ENCODE data around the gene SH3RF1.
"Not testable (repeated sequence)": the region's sequence is repeated elsewhere in the genome, so short reads cannot be mapped to it uniquely, and the experiment has no call there.

SH3RF1 gene

DNA sequence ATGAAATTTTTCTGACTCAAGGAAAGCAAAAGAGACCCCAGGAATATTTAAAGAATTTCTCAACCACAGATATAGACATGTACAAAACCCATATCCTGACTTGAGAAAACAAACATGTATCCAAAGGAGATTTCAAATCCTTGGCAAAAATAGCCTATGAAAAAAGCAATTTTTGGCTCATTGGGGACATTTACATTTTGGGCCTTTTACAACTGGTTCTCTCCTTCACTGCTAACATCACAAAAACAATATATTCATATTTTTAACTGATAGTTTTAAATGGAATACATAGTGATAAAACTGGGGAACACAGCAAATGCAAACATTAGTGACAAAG, 65.0 kb downstream of the SH3RF1 start:
- H3K4me3 ChIP-seq (ENCODE audit: low read depth, low read length) = no peak overlapping the region
- in situ Hi-C loops (cut with HindIII; ENCODE audit: low sequenced_read_pairs) = no loop called here
- no peak for DNase-seq (ENCODE audit: low read depth)
- TF ChIP-seq, protein P1, sequence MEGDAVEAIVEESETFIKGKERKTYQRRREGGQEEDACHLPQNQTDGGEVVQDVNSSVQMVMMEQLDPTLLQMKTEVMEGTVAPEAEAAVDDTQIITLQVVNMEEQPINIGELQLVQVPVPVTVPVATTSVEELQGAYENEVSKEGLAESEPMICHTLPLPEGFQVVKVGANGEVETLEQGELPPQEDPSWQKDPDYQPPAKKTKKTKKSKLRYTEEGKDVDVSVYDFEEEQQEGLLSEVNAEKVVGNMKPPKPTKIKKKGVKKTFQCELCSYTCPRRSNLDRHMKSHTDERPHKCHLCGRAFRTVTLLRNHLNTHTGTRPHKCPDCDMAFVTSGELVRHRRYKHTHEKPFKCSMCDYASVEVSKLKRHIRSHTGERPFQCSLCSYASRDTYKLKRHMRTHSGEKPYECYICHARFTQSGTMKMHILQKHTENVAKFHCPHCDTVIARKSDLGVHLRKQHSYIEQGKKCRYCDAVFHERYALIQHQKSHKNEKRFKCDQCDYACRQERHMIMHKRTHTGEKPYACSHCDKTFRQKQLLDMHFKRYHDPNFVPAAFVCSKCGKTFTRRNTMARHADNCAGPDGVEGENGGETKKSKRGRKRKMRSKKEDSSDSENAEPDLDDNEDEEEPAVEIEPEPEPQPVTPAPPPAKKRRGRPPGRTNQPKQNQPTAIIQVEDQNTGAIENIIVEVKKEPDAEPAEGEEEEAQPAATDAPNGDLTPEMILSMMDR (IDR thresholded peaks at IDR 0.05; ENCODE audit: low read depth, low read length, missing control alignments) = no peak

DNA sequence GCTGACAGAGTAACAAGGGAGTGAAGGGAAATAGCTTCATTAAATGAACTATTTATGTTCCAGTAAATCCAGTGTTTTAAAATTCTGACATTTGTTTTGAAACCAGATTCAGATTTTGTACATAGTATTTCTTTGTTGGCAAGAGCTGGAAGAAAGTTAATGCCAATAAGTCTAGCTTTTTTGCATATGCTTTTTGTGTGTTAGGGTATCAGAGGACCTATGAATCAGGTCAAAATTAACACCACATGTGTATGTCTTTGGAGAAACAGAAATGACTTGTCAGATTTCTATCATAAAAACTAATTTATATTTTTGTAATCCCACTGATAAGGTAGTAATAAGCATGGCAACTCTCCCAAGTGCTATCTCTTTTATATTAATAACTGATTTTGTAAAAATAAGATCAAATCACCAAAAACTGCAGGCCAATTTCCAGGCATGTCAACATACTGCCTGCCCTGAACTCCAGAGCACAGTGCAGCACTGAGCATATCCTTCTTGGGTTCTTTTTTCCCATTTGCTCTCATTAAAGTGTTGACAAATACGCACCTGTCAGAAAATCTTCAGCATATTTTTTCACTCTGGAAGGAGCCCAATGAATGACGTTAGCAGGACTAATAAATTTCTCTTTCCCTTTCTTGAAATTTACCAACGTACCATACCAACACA, 65.5 kb downstream of the SH3RF1 start:
- H3K4me3 ChIP-seq (ENCODE audit: low read depth, low read length) = no peak overlapping the region
- in situ Hi-C loops (cut with HindIII; ENCODE audit: low sequenced_read_pairs) = no loop called here
- TF ChIP-seq, protein P1 (IDR thresholded peaks at IDR 0.05; ENCODE audit: low read depth, low read length, missing control alignments) = no peak
- DNase-seq (ENCODE audit: low read depth) = no peak

DNA sequence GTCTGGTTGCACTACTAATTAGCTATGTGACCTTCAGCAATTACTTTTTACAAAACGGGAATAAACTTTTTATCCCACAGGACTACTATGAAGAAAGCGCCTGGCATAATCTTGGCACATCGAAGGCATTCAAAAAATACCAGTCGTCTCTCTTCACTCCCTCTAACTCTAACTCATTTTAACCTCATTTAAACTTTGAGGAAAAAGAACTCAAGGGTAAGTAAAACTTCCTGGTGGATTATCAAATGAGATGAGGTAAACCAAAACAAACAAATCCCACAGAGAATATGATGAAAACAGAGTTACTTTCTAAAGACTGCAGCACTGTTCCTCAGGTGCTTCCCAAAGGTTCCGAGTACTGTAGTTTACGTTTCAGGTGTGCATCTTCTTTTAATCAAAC, 66.9 kb downstream of the SH3RF1 start:
- TF ChIP-seq, protein P1 (IDR thresholded peaks at IDR 0.05; ENCODE audit: low read depth, low read length, missing control alignments) = no peak
- in situ Hi-C loops (cut with HindIII; ENCODE audit: low sequenced_read_pairs) = no loop called here

DNA sequence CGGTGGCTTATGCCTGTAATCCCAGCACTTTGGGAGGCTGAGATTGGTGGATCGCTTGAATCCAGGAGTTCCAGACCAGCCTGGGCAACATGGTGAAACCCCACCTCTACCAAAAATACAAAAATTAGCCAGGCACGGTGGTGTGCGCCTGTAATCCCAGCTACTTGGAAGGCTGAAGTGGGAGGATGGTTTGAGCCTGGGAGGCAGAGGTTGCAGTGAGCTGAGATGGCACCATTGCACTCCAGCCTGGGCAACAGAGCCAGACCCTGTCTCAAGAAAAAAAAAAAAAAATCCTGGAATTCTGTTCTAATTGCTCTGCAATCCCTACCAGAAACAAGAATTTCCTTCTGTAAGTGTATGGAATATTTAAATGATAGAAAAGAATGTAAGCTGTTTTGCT, 67.5 kb downstream of the SH3RF1 start:
- H3K4me3 ChIP-seq (ENCODE audit: low read depth, low read length); in situ Hi-C loops (cut with HindIII; ENCODE audit: low sequenced_read_pairs); DNase-seq (ENCODE audit: low read depth): not testable (repeated sequence)

More for the DNA sequence above, 66.9 kb downstream of the SH3RF1 start:
- no peak for DNase-seq (ENCODE audit: low read depth)
- no peak overlapping the region for H3K4me3 ChIP-seq (ENCODE audit: low read depth, low read length)

DNA sequence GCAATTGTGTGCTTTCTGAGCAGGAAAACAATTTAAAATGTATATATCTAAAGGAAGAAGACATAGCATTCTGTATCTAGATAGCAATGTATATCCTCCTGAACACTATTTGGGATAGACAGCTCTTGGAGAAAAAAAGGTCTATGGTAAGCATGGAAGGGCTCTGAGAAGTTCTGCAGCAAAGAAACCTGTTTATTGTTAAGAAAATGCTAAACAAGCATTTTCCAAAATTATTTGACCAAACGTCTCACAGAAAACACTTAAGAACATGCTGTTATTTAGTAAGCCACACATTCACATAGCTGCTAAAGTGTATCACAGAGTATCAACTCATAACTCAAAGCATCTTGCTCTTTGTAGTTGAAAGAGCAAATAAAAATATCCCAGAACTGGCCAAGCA, 67.9 kb downstream of the SH3RF1 start:
- no peak for DNase-seq (ENCODE audit: low read depth)
- TF ChIP-seq, protein P1 (IDR thresholded peaks at IDR 0.05; ENCODE audit: low read depth, low read length, missing control alignments) = no peak
- in situ Hi-C loops (cut with HindIII; ENCODE audit: low sequenced_read_pairs) = no loop called here
- no peak overlapping the region for H3K4me3 ChIP-seq (ENCODE audit: low read depth, low read length)

DNA sequence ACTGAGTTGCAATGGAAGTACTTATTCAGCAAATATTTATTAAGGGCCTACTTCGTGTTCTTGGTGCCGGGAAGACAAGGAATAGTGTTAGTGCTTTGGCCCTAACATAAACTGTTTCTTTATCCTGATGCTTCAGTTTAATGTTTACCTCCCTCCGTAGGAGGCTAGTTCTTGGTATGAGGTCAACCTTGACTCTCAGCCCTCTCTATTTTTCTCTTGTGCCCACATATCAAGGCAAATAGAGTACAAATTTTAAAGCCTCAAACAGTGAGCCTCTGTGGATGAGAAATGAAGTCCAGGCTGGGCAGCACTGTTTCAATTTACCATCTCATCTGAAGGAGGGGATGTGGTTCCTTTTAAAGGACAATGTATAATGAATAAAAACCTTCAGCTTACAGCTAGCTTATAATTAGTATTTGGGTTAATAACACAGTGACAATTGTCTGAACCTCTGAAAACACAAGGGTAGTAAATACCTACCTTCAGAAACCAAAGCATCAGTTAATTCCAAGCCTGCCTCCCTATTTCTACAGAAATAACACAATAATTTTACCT, 68.5 kb downstream of the SH3RF1 start:
- H3K4me3 ChIP-seq (ENCODE audit: low read depth, low read length) = no peak overlapping the region
- in situ Hi-C loops (cut with HindIII; ENCODE audit: low sequenced_read_pairs) = no loop called here
- DNase-seq (ENCODE audit: low read depth) = no peak
- TF ChIP-seq, protein P1 (IDR thresholded peaks at IDR 0.05; ENCODE audit: low read depth, low read length, missing control alignments) = no peak

DNA sequence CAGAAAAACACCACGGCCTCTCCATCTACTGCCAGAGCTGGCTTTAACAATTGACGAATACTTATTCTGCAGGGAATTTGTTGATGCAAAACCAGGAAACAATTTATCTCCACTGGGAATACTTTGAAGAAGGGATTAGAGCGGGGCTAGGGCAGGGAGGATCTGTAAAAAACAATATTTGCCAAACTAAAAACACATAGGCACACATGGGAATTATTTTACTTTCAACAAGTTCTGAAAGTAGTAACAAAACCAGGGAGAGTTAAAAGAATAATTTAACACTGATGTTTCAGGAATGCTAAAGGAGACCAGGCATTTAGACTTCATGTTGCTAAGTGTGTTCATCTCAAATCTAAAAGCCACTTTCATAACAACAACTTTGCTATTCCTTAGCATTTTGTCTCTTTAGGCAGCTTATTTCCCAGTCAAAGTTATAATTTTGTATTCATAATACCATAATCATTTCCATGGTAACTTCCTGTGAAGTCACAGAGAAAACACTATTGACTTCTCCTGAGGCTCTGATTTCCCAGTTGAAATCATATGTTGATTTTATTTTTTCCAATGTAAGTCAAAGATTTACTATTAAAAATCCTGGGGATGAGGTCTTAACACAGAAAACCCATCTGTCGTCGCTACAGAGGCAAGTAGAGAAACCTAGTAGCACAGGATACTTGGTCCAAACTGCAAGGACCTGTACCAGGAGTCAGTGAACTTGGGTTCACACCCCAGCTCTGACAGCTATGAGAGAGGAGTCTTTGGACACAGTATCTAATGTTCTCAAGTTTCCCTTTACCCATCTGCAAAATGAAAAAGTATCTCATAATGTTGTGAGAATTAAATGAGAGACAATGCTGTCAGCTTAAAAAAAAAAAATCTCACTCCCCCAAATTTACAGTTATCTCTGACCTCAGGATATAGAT, 69.3 kb downstream of the SH3RF1 start:
- no peak overlapping the region for H3K4me3 ChIP-seq (ENCODE audit: low read depth, low read length)
- TF ChIP-seq, protein P1 (IDR thresholded peaks at IDR 0.05; ENCODE audit: low read depth, low read length, missing control alignments) = no peak
- in situ Hi-C loops (cut with HindIII; ENCODE audit: low sequenced_read_pairs) = no loop called here
- no peak for DNase-seq (ENCODE audit: low read depth)
